22Rv1 (cell line): ENCODE results near the gene ZNF516.
A peak's percentile ranks its signal among the peaks of the same experiment; 100 is the strongest.

Source experiments
- H3K27ac ChIP-seq: fragments of 450-650 bp; 2 replicates; pipeline ENCODE4 v1.5.1; 2017
- CTCF ChIP-seq: fragments of 450-650 bp; IDR thresholded peaks from 2 replicates; pipeline ENCODE4 v1.5.1; 2017; ENCODE audit warnings: mild to moderate bottlenecking
- ZFX ChIP-seq: fragments of 450-650 bp; IDR thresholded peaks from 2 replicates; pipeline ENCODE4 v1.6.1; 2017; ENCODE audit warnings: antibody characterized with exemption, borderline replicate concordance

The ZNF516 gene

GRCh38 chr18:76441668-76442412 is 53.2 kb downstream of the ZNF516 start:
- no peak overlapping the region for H3K27ac ChIP-seq
- TF ChIP-seq CTCF (peak; percentile 33; the same call in 1 of the 2 replicates), ZFX (no peak)

- TF ChIP-seq CTCF (no peak), ZFX (no peak)
- H3K27ac ChIP-seq, result no peak overlapping the region
Observed at GRCh38 chr18:76441002-76441667, 53.9 kb downstream of the ZNF516 start.

- TF ChIP-seq CTCF, result no peak
- no peak for TF ChIP-seq ZFX
- no peak overlapping the region for H3K27ac ChIP-seq
Observed at GRCh38 chr18:76437910-76438309, 57.1 kb downstream of the ZNF516 start.

GRCh38 chr18:76437011-76437410 is 58.0 kb downstream of the ZNF516 start:
- TF ChIP-seq CTCF, result no peak
- TF ChIP-seq ZFX, result no peak

GRCh38 chr18:76436342-76436741 is 58.7 kb downstream of the ZNF516 start:
- TF ChIP-seq ZFX (no peak), CTCF (no peak)
- H3K27ac ChIP-seq, result no peak overlapping the region

More at GRCh38 chr18:76437011-76437410, 58.0 kb downstream of the ZNF516 start:
- no peak overlapping the region for H3K27ac ChIP-seq

GRCh38 chr18:76435316-76435989 is 59.6 kb downstream of the ZNF516 start:
- no peak for TF ChIP-seq ZFX
- 0 out of 2 replicates have a peak, but pooled peaks have one; percentile 23 for TF ChIP-seq CTCF
- no peak overlapping the region for H3K27ac ChIP-seq
